K562 (cell line): Measurements from ENCODE around the gene MTTP. TPM values are rescaled to one million over a fixed set of nuclear protein-coding genes. Genes with fewer than 3 reads are reported as not detected.

ENCODE experiments used
- ATAC-seq: fragments of 200-7000 bp; cut with Tn5 transposase; 3 replicates; pipeline ENCODE4 v1.9.1; 2020; ENCODE audit warnings: moderate library complexity
- BruUV-seq: library from RNA; stranded (reverse); fragments of 400-500 nt; replicated peaks from 2 replicates; lab custom pipeline; 2021; lab: Mats Ljungman, UMichigan
- CTCF ChIA-PET: fragments of 300-600 bp; formaldehyde crosslinking; extraction: SDS; loops from one replicate; lab custom pipeline; 2021; ENCODE audit warnings: low intra/inter-chr PET ratio; lab: Yijun Ruan, JAX
- POLR2A ChIA-PET: fragments of 300-600, 350-650 bp; sonication (Branson Sonifier 250); formaldehyde crosslinking; extraction: SDS; loops from one replicate; lab custom pipeline; 2021; ENCODE audit warnings: antibody characterized with exemption, inconsistent platforms; lab: Yijun Ruan, JAX
- DNase-seq, 4 experiments: peaks; one replicate each; pipeline versions ENCODE4 v3.0.0 to v3.0.0-alpha.2; 2011 to 2018; ENCODE audit warnings: low spot score in 3 of 4, mixed read lengths in 3 of 4; ENCODE audit errors: extremely low read depth in 1 of 4
- FAIRE-seq: peaks from 2 replicates; lab custom pipeline; 2011; peaks lifted over from hg19 to GRCh38; lab: Jason Lieb, UNC
- H2AFZ ChIP-seq: 2 replicates; pipeline ENCODE4 v1.6.0; 2011; ENCODE audit warnings: low read depth, low read length, control low read depth, inconsistent platforms
- H3K27ac ChIP-seq: fragments of 200-600 bp; 3 replicates; pipeline ENCODE4 v1.8.0; 2011; ENCODE audit warnings: low read depth, mild to moderate bottlenecking, control low read depth, inconsistent platforms, low read length, moderate library complexity, mixed read lengths; ENCODE audit errors: extremely low read depth
- H3K27me3 ChIP-seq, 2 experiments: fragments of 300-600 bp in 1 of 2; 2 replicates in 1 of 2; 3 replicates in 1 of 2; pipeline versions ENCODE4 v1.6.0 to v1.8.0; 2011; ENCODE audit warnings: inconsistent platforms in 2 of 2, low read length in 2 of 2, mild to moderate bottlenecking in 1 of 2, mixed read lengths in 1 of 2, moderate library complexity in 1 of 2; ENCODE audit not compliant: control insufficient read depth in 2 of 2, insufficient read depth in 2 of 2
- H3K36me3 ChIP-seq: fragments of 300-600 bp; 3 replicates; pipeline ENCODE4 v1.8.0; 2011; ENCODE audit warnings: mild to moderate bottlenecking, low read length, inconsistent platforms; ENCODE audit not compliant: control insufficient read depth, insufficient read depth
- H3K4me1 ChIP-seq, 2 experiments: fragments of 200-600 bp in 1 of 2; replicated peaks in 1 of 2; 2 replicates in 1 of 2; 3 replicates in 1 of 2; pipeline versions ENCODE4 v1.5.1 to v1.8.0; 2011; ENCODE audit warnings: inconsistent platforms in 2 of 2, low read length in 2 of 2, mild to moderate bottlenecking in 1 of 2, mixed read lengths in 1 of 2, moderate library complexity in 1 of 2; ENCODE audit not compliant: control insufficient read depth in 2 of 2, insufficient read depth in 2 of 2
- H3K4me2 ChIP-seq: 2 replicates; pipeline ENCODE4 v1.6.1; 2011; ENCODE audit warnings: low read length, control low read depth, inconsistent platforms, mixed read lengths; ENCODE audit not compliant: insufficient read depth
- H3K4me3 ChIP-seq: fragments of 200-600 bp; sonication (generic), shearing (Covaris generic); 2 replicates; pipeline ENCODE4 v1.5.1; 2016; ENCODE audit warnings: control low read depth, inconsistent platforms
- H3K79me2 ChIP-seq: fragments of 200-600 bp; 3 replicates; pipeline ENCODE4 v1.8.0; 2011; ENCODE audit warnings: low read length, inconsistent platforms; ENCODE audit not compliant: control insufficient read depth, insufficient read depth
- H3K9ac ChIP-seq, 2 experiments: 2 replicates each; pipeline versions ENCODE4 v1.6.0 to v1.6.1; 2011; ENCODE audit warnings: low read depth in 2 of 2, low read length in 2 of 2, control low read depth in 1 of 2, inconsistent platforms in 1 of 2, mild to moderate bottlenecking in 1 of 2, mixed read lengths in 1 of 2; ENCODE audit not compliant: insufficient read depth in 1 of 2
- H3K9me1 ChIP-seq: one replicate; pipeline ENCODE4 v1.6.0; 2011; ENCODE audit warnings: inconsistent platforms, mild to moderate bottlenecking, low read length, moderate library complexity; ENCODE audit not compliant: control insufficient read depth, insufficient read depth
- H3K9me3 ChIP-seq: replicated peaks from 2 replicates; pipeline ENCODE4 v1.5.1; 2011; ENCODE audit warnings: low read depth, low read length, inconsistent platforms; ENCODE audit not compliant: control insufficient read depth, insufficient read depth
- H4K20me1 ChIP-seq: replicated peaks from 2 replicates; pipeline ENCODE4 v1.6.1; 2011; ENCODE audit warnings: low read length, inconsistent platforms, mixed read lengths; ENCODE audit not compliant: control insufficient read depth, insufficient read depth
- CBX2 ChIP-seq: fragments of 200-600 bp; sonication (generic); IDR thresholded peaks from one replicate; pipeline ENCODE4 v1.6.1; 2012; ENCODE audit warnings: mild to moderate bottlenecking, low read length, inconsistent platforms; ENCODE audit not compliant: insufficient read depth, poor library complexity, severe bottlenecking
- GABPB1 ChIP-seq: sonication (generic); formaldehyde crosslinking; IDR thresholded peaks from 2 replicates; pipeline ENCODE4 v1.8.0; 2022; ENCODE audit warnings: mild to moderate bottlenecking, missing genetic modification reagents
- MEF2D ChIP-seq: conservative IDR thresholded peaks from 2 replicates; pipeline ENCODE4 v1.6.1; 2016; ENCODE audit warnings: low read depth, missing genetic modification characterization, missing compliant biosample characterization
- NFIC ChIP-seq: fragments of 450-650 bp; IDR thresholded peaks from 2 replicates; pipeline ENCODE4 v1.6.1; 2017; ENCODE audit warnings: mild to moderate bottlenecking, inconsistent platforms
- PHB ChIP-seq: fragments of 250-450 bp; sonication (Bioruptor Pico); IDR thresholded peaks from 2 replicates; pipeline ENCODE4 v1.5.0; 2021
- ZKSCAN1 ChIP-seq: fragments of 150-350 bp; IDR thresholded peaks from 2 replicates; pipeline ENCODE4 v1.6.1; 2016; ENCODE audit warnings: low read depth, low read length
- ZNF12 ChIP-seq: sonication (generic); formaldehyde crosslinking; IDR thresholded peaks from 2 replicates; pipeline ENCODE4 v1.4.0; 2020; ENCODE audit warnings: mild to moderate bottlenecking, missing genetic modification reagents
- ZNF586 ChIP-seq: fragments of 450-650 bp; formaldehyde crosslinking; conservative IDR thresholded peaks from 2 replicates; pipeline ENCODE4 v1.4.0; 2020; ENCODE audit warnings: mild to moderate bottlenecking, moderate library complexity
- ZNF76 ChIP-seq: fragments of 250-450 bp; sonication (Bioruptor Pico); IDR thresholded peaks from 2 replicates; pipeline ENCODE4 v1.4.0; 2020; ENCODE audit warnings: mild to moderate bottlenecking, moderate library complexity, borderline replicate concordance
- WGBS: fragments of 100-300 bp; shearing (Covaris generic); methylation state at CpG from one replicate; pipeline ENCODE4 v1.1.6; 2016; ENCODE audit warnings: low coverage, mixed read lengths; ENCODE audit not compliant: insufficient coverage; ENCODE audit errors: missing lambda C conversion rate; 5-methylcytosine and 5-hydroxymethylcytosine counted together
- in situ Hi-C: fragments of 300-500 bp; cut with MboI; formaldehyde crosslinking; loops from 4 replicates; pipeline ENCODE4 v1.15.0; 2018; ENCODE audit warnings: inconsistent platforms, mixed read lengths
- intact Hi-C: fragments of 100-400 bp; cut with micrococcal nuclease; formaldehyde crosslinking; loops from 2 replicates; pipeline ENCODE4 v1.14.2; 2022
- polyA plus RNA-seq, 8 experiments: library from polyadenylated mRNA; depleted of rRNA in 4 of 8; stranded (reverse) in 5 of 8; unstranded in 3 of 8; fragments of >200 nt; fragmentation: Nextera tagmentation in 2 of 8; fragmentation: Illumina TruSeq in 1 of 8; extraction: Ambion mirVana in 2 of 8; extraction: Trizol in 1 of 8; gene quantifications; 2 replicates each; pipeline versions ENCODE4 v1.2.1 to v1.2.3, GENCODE V29; 2011 to 2014; ENCODE audit warnings: inconsistent platforms in 1 of 8, missing spikeins in 1 of 8
- total RNA-seq, 7 experiments: library from RNA; depleted of rRNA in 6 of 7; stranded (reverse); fragments of >200 nt in 6 of 7; fragmentation: Illumina TruSeq in 2 of 7; extraction: Trizol in 2 of 7; gene quantifications; 2 replicates each; pipeline versions ENCODE4 v1.2.1 to v1.2.3, GENCODE V29; 2011 to 2021; ENCODE audit warnings: low replicate concordance in 1 of 7
- TF ChIP-seq, protein P1 (sequence below), 3 experiments: IDR thresholded peaks in 2 of 3; conservative IDR thresholded peaks in 1 of 3; 2 replicates each; pipeline ENCODE4 v1.5.1; 2011 to 2012; ENCODE audit warnings: low read length in 3 of 3, mild to moderate bottlenecking in 3 of 3, control low read depth in 2 of 3, improper control_type of control experiment in 1 of 3, inconsistent platforms in 1 of 3, low read depth in 1 of 3, mixed read lengths in 1 of 3, moderate library complexity in 1 of 3; ENCODE audit not compliant: insufficient read depth in 2 of 3
- TF ChIP-seq, protein P2 (sequence below): sonication (generic); formaldehyde crosslinking; IDR thresholded peaks from 2 replicates; pipeline ENCODE4 v1.8.1; 2023; ENCODE audit warnings: mild to moderate bottlenecking, missing genetic modification reagents

MTTP gene
- total and polyA plus RNA-seq, 9 of the 15 experiments (the other 6 are each of a cell fraction or from before 2014, with no cell fraction given) = 0.01 to 0.29 (median 0.04) TPM; not detected in 2

DNA sequence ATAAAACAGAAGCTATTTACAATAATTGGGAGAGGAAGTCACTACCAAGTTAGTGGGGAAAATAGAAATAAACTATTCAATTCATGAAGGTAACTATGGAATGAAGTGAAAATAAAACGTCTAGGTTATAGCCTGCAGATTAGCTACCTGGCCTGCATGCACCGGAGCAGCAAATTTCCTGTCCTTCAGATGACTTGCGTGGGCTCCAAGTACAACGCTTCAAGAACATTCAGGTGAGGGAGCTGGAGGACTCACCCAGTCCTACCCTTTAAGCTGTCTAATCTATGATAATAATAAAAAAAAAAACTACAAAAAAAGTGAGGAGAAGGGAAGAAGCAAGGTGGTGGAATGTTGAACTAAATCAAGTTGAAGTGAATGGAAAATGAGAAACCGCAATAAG lies 69.8 kb downstream of the MTTP start:
- ATAC-seq (no peak), DNase-seq (no peak), FAIRE-seq (no peak)
- H3K4me3 ChIP-seq = no peak overlapping the region
- no peak overlapping the region for H3K4me2 ChIP-seq
- TF ChIP-seq PHB (CRISPR knock-in tag) (no peak), ZKSCAN1 (no peak), ZNF586 (CRISPR knock-in tag) (no peak), GABPB1 (CRISPR knock-in tag) (no peak), ZNF76 (CRISPR knock-in tag) (no peak), NFIC (no peak), MEF2D (tag) (no peak), CBX2 (no peak), ZNF12 (CRISPR knock-in tag) (no peak)
- TF ChIP-seq, protein P1, sequence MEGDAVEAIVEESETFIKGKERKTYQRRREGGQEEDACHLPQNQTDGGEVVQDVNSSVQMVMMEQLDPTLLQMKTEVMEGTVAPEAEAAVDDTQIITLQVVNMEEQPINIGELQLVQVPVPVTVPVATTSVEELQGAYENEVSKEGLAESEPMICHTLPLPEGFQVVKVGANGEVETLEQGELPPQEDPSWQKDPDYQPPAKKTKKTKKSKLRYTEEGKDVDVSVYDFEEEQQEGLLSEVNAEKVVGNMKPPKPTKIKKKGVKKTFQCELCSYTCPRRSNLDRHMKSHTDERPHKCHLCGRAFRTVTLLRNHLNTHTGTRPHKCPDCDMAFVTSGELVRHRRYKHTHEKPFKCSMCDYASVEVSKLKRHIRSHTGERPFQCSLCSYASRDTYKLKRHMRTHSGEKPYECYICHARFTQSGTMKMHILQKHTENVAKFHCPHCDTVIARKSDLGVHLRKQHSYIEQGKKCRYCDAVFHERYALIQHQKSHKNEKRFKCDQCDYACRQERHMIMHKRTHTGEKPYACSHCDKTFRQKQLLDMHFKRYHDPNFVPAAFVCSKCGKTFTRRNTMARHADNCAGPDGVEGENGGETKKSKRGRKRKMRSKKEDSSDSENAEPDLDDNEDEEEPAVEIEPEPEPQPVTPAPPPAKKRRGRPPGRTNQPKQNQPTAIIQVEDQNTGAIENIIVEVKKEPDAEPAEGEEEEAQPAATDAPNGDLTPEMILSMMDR (IDR thresholded peaks at IDR 0.05 in 2 of 3, conservative IDR thresholded peaks at IDR 0.05 in 1 of 3; ENCODE audit: insufficient read depth in 2 of 3, low read depth in 1 of 3, low read length in 3 of 3) = no peak
- TF ChIP-seq, protein P2, sequence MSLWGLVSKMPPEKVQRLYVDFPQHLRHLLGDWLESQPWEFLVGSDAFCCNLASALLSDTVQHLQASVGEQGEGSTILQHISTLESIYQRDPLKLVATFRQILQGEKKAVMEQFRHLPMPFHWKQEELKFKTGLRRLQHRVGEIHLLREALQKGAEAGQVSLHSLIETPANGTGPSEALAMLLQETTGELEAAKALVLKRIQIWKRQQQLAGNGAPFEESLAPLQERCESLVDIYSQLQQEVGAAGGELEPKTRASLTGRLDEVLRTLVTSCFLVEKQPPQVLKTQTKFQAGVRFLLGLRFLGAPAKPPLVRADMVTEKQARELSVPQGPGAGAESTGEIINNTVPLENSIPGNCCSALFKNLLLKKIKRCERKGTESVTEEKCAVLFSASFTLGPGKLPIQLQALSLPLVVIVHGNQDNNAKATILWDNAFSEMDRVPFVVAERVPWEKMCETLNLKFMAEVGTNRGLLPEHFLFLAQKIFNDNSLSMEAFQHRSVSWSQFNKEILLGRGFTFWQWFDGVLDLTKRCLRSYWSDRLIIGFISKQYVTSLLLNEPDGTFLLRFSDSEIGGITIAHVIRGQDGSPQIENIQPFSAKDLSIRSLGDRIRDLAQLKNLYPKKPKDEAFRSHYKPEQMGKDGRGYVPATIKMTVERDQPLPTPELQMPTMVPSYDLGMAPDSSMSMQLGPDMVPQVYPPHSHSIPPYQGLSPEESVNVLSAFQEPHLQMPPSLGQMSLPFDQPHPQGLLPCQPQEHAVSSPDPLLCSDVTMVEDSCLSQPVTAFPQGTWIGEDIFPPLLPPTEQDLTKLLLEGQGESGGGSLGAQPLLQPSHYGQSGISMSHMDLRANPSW (CRISPR knock-in tag) = no peak
- POLR2A ChIA-PET = interaction anchor here (0.6 kb wide), 1 partner anchor 70 kb away, joined by 3 read pairs; no protein-coding TSS in a partner anchor
- BruUV-seq = no TSS peak
- no peaks in the 10 kb centered on the region for H3K9me3 ChIP-seq
- H3K9me1 ChIP-seq = no peaks in the 10 kb centered on the region
- H4K20me1 ChIP-seq = no peaks in the 10 kb centered on the region
- in situ Hi-C loops (no loop called here), intact Hi-C loops (no loop called here)
- no peaks in the 10 kb centered on the region for H3K36me3 ChIP-seq
- H3K4me1 ChIP-seq = no peaks in the 10 kb centered on the region
- WGBS = 7% methylated on average over 5 of the region's 5 CpGs
- H3K27ac ChIP-seq = no peak overlapping the region
- no peak overlapping the region for H2AFZ ChIP-seq
- H3K79me2 ChIP-seq = no peaks in the 10 kb centered on the region
- peaks cover 0 to 11% of the 10 kb centered on the region in 2 experiments; a peak in 3 of 5 replicates for H3K27me3 ChIP-seq
- CTCF ChIA-PET = no interaction called here
- no peak overlapping the region for H3K9ac ChIP-seq
